PC-3 (cell line): Measurements from ENCODE around the gene UBXN2A.

Experiments
- CTCF ChIP-seq: fragments of 300-600 bp; sonication (generic); conservative IDR thresholded peaks from 2 replicates; pipeline ENCODE4 v1.5.1; 2017; ENCODE audit warnings: antibody characterized with exemption, low read depth, mild to moderate bottlenecking, low read length
- EZH2 ChIP-seq: fragments of 300-600 bp; sonication (generic); IDR thresholded peaks from one replicate; pipeline ENCODE4 v1.6.1; 2017; ENCODE audit warnings: antibody characterized with exemption, mild to moderate bottlenecking, low read length; ENCODE audit not compliant: unreplicated experiment
- EZH2phosphoT487 ChIP-seq: fragments of 300-600 bp; sonication (generic); IDR thresholded peaks from 2 replicates; pipeline ENCODE4 v1.6.1; 2018; ENCODE audit warnings: mild to moderate bottlenecking, antibody characterized with exemption, low read length, borderline replicate concordance

GRCh38 chr2:24022324-24022974 lies 82.2 kb downstream of the UBXN2A start:
- TF ChIP-seq EZH2: no peak
- no peak for TF ChIP-seq CTCF
- no peak for TF ChIP-seq EZH2phosphoT487
